GM19463 (cell line): Measurements from ENCODE around the gene SYT7.

Experiments
- ATAC-seq: cut with Tn5 transposase; IDR thresholded peaks from one replicate; pipeline ENCODE4 v1.9.1; 2021; ENCODE audit warnings: mild to moderate bottlenecking, moderate library complexity; ENCODE audit not compliant: unreplicated experiment

The SYT7 gene

DNA sequence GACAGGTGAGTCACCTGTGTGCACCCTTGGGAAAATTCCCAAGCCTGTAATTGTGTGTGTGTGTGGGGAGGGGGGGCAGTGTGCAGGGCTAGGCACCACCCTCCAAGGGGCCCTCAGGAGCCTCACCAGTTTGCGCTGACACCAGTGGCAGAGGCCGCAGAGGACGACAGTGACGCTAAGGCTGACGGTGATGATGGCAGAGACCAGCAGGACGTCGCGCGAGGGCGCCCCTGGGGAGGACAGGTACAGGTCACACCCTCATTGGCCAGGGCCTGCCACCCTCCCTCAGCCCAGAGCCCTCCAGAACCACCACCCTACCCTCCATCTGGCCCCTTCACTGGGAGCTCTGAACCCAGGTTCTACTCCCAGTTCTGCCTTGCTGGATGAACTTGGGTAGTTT is 24.9 kb downstream of the SYT7 start:
- no peak for ATAC-seq

DNA sequence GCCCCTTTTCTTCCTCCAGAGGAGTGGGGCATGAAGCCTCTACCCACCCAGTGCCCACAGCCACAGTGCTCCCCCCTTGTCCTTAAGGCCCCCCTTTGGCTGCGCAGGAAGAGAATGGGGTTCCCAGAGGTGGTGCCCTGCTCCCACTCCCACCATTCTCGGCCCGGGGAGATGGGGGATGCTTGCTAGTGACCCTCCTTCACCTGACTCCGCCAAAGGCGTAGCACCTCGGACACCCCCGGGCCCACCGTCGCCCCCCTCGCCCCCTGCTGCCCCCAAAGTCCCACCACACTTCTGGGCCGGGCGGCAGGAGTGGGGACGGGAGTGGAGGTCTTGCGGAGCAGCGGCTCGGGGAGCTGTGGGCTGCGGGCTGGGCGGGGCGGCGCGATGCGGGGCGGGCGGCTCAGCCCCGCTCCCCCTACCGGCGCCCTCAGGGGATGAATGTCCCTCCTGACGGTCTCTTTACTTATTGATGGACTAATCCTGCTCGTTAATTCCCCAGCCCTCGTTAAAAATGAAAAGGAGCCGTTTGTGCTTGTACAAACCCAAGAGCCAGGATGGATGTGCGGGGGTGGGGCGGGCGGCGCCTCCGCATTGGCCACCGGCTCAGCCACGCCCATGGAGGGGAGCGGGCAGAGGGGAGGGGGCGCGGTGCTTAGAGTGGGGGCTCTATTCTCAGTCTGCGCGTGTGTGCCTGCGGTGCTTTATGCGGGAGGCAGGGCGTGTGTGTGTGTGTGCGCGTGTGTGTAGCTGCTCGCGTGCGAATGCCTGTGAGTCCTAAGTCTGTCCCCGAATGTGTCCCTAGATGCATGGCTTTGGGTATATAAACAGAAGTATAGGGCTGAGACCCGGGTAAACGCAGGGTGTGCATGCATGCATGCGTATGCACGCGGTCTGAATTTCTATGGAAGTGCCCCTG is 25.6 kb downstream of the SYT7 start:
- ATAC-seq: no peak

- no peak for ATAC-seq
Observed at GRCh38 chr11:61554172-61554988, 26.5 kb downstream of the SYT7 start.

GRCh38 chr11:61553373-61554171 is 27.3 kb downstream of the SYT7 start:
- ATAC-seq: no peak

DNA sequence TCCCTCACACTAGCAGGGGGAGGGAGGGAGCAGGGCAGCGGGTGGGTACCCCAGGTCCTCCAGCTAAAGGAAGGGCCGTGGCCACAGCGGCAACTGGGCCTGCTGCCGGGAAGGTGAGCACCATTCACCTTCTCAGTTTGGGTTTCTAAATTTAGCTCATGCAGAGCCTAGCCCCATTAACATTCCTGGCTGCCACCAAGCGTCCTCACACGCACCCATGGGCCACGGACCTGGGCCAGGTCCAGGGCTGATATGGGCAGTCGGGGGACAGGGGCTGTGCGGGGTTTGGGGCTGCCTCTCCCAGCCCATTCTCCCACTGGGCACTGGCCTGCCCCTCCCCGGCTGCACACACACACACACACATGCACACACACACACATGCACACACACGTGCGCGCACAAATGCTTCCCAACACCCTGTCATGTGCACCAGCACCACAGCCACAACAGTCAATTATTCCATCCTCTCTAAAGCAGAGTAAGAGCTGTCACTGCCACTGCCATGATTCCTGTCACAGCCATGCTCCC is 28.7 kb downstream of the SYT7 start:
- no peak for ATAC-seq

DNA sequence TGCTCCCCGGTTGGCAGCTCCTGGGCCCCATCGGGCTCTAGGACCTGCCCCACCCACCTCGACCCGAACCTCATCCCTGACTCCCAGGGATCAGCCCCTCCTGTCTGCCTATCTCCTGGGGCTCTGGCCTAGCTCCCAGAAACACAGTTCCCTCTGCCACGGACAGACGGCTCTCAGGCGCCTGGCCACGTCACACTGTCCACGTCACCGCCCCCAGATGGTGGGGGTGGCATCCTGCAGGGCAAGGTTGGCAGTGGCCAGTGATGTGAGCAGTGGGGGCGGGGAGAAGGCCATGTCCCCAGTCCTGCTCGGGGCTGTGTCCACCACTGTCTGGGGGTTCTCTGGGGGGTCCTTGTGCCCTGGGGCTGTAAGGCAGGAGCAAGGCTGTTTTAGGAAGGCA is 29.2 kb downstream of the SYT7 start:
- no peak for ATAC-seq

DNA sequence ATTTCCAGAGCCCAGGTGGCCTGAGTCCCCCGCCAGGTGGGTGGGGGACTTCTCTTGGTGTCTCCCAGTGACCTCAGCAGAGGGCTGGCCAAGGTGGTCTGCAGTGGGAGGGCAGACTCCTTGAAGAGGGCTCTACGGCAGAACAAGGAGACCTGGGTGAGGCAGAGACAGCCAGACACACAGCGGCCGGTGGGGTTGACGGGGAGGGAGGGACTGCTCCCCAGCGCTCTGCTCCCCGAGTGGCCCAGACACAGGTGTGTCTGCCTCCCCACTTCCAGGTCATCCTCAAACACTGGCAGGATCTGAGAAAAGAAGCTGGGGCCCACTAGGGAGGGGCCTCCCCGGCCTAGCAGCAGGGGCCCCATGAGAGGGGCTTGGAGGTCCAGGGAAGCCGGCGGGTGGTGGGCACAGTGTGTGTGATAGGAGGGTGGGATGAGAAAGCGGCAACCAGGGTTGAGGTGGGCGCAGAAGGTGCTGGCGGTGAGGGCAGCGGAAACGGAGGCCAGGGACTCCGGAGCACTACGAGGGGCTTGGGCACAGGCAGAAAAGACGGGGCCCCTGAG is 30.1 kb downstream of the SYT7 start:
- no peak for ATAC-seq

GRCh38 chr11:61549662-61550568 is 31.0 kb downstream of the SYT7 start:
- no peak for ATAC-seq

DNA sequence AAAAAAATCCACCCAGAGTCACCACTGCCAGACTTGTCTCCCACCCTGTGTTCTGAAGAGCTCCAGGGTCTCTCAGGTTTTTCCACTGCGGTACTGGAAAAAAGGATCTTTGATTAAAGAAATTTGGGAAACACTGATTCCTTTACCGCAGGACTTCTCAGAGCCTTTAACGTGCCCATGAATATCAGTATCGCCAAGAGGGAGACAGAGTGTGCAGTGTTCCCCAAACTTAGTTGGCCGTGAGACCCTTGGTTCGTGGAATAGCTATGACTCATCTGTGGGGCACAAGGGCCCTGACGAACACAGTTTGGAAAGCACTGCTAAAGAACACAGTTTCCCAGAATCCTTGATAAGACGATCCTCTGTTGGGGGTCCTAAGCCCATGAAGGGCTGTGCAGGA is 31.7 kb downstream of the SYT7 start:
- ATAC-seq: no peak

- no peak for ATAC-seq
Observed at GRCh38 chr11:61547246-61547645, 33.6 kb downstream of the SYT7 start.

GRCh38 chr11:61546663-61547062 is 34.2 kb downstream of the SYT7 start:
- no peak for ATAC-seq

GRCh38 chr11:61545921-61546320 is 35.0 kb downstream of the SYT7 start:
- ATAC-seq: no peak

GRCh38 chr11:61545341-61545740 is 35.5 kb downstream of the SYT7 start:
- ATAC-seq: no peak

DNA sequence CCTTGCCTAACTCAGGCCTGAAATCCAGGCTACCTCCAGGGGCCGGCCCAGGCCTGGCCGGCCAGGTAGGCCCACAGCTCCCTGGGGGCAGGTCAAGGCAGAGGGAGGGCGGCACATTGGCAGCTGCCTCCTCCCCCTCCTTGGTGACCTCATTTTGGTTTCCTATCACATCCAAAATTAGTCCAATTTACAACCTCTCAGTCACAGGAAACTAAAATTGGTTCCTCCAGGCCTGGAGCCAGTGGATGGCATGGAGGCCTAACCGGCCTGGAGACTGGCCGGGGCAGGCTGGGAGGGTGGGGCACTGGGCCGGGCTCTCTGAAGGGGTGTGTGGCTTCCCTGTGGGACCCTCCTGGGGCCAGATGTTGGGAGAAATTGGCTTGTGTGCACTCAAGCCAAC is 36.4 kb downstream of the SYT7 start:
- no peak for ATAC-seq

DNA sequence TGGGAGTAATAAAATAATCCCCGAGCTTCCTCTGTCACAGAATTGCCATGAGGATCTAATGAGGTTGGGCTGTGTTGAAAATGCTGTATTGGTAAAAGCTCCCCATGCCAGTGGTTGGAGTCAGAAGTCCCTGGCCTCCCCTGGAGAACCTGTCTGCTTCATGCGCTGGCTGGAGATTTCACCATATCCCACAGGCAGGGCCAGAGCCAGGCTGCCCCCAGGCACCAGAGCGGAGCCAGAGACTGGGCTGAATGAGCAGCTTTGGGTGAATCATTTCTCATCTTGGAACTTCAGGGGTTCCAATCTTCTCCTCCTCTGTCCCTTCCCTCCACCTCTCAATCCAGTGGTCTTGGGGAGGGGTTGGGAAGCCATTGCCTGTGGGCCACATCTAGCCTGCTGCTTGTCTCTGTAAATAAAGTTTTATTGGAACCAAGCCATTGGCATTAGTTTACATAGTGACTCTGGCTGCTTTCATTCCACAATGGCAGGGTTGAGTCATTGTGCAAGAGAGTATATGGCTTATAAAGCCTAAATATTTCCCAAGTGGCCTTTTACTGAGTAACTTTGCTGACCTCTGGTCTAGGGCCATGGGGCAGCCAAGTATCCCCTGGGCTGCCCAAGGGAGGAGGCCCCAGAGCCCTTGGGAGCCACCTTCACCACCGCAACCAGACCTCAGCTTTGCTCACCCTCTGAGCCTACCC is 37.1 kb downstream of the SYT7 start:
- no peak for ATAC-seq

GRCh38 chr11:61542705-61543104 is 38.2 kb downstream of the SYT7 start:
- ATAC-seq: no peak

- no peak for ATAC-seq
Observed at GRCh38 chr11:61542024-61542461, 38.8 kb downstream of the SYT7 start.

DNA sequence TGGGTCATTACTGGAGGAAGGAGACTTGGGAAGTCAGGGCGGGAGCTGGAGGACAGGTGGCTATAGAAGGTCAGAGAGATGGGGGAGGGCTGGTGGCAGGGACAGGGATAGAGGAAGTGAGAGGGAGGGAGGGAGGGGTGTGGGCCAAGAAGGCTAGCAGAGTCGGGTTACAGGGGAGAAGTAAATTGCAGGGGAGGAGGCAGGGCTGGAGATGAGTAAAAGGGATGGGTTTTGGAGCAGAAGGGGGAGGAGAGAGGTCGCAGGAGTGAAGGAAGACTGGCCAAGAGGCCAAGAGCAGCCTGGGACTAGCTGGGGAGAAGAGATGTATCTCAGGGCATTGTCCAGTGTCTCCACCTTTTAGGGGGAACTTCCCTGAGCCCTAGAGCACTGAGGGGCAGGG is 39.3 kb downstream of the SYT7 start:
- no peak for ATAC-seq

- no peak for ATAC-seq
Observed at GRCh38 chr11:61540528-61540927, 40.3 kb downstream of the SYT7 start.
